Hepatic stellate cell (primary cell): ENCODE measurements around the gene NFIA.

Experiments used
- DNase-seq: peaks from one replicate; pipeline ENCODE4 v3.0.0; 2011; ENCODE audit warnings: low spot score

The NFIA gene

GRCh38 chr1:61183471-61184039 is 101.2 kb downstream of the NFIA start:
- no peak for DNase-seq

- DNase-seq: peak; percentile 45
These were observed 101.8 kb downstream of the NFIA start for GRCh38 chr1:61184040-61184713.

GRCh38 chr1:61184714-61185106 is 102.3 kb downstream of the NFIA start:
- DNase-seq: no peak

GRCh38 chr1:61186753-61187152 is 104.4 kb downstream of the NFIA start:
- no peak for DNase-seq

- no peak for DNase-seq
These were observed 105.2 kb downstream of the NFIA start for GRCh38 chr1:61187352-61188086.

- DNase-seq: no peak
These were observed 107.8 kb downstream of the NFIA start for GRCh38 chr1:61190153-61190552.

GRCh38 chr1:61190618-61191432 is 108.5 kb downstream of the NFIA start:
- no peak for DNase-seq

GRCh38 chr1:61191433-61191720 is 109.0 kb downstream of the NFIA start:
- no peak for DNase-seq

- no peak for DNase-seq
These were observed 110.4 kb downstream of the NFIA start for GRCh38 chr1:61192663-61193330.

- DNase-seq: no peak
These were observed 111.4 kb downstream of the NFIA start for GRCh38 chr1:61193808-61194207.

GRCh38 chr1:61198554-61198953 is 116.2 kb downstream of the NFIA start:
- DNase-seq: no peak

- no peak for DNase-seq
These were observed 118.7 kb downstream of the NFIA start for GRCh38 chr1:61201035-61201434.

- DNase-seq: no peak
These were observed 120.7 kb downstream of the NFIA start for GRCh38 chr1:61202854-61203598.

- DNase-seq: no peak
These were observed 122.2 kb downstream of the NFIA start for GRCh38 chr1:61204528-61204927.

- DNase-seq: no peak
These were observed 125.1 kb downstream of the NFIA start for GRCh38 chr1:61207416-61207815.

GRCh38 chr1:61208172-61208571 is 125.8 kb downstream of the NFIA start:
- no peak for DNase-seq

GRCh38 chr1:61208831-61209230 is 126.5 kb downstream of the NFIA start:
- no peak for DNase-seq

GRCh38 chr1:61210435-61211154 is 128.2 kb downstream of the NFIA start:
- DNase-seq: no peak

- no peak for DNase-seq
These were observed 131.1 kb downstream of the NFIA start for GRCh38 chr1:61213245-61214011.

- no peak for DNase-seq
These were observed 132.8 kb downstream of the NFIA start for GRCh38 chr1:61215119-61215518.
